ENCODE results near the gene RASL11B.
"Not testable (repeated sequence)": the region's sequence is repeated elsewhere in the genome, so short reads cannot be mapped to it uniquely, and the experiment has no call there.

Gene RASL11B

GRCh38 chr4:52861879-52862616 lies at the start of gene RASL11B:
Gene RASL11B (plus strand): TSS chr4:52862317. CDS start chr4:52862508, 191 bp downstream.
- DNase-seq (ENCODE audit: low read depth in 2 of 2, low spot score in 1 of 2) = peak; percentile 58 to 62

GRCh38 chr4:52813546-52813945 lies 48.6 kb upstream of the RASL11B start:
- DNase-seq (ENCODE audit: low read depth in 2 of 2, low spot score in 1 of 2) = no peak

- no peak for DNase-seq (ENCODE audit: low read depth in 2 of 2, low spot score in 1 of 2)
Observed at GRCh38 chr4:52822583-52822971, 39.5 kb upstream of the RASL11B start.

GRCh38 chr4:52822972-52823701 lies 39.0 kb upstream of the RASL11B start:
- DNase-seq (ENCODE audit: low read depth in 2 of 2, low spot score in 1 of 2) = no peak

GRCh38 chr4:52823702-52824092 lies 38.4 kb upstream of the RASL11B start:
- no peak for DNase-seq (ENCODE audit: low read depth in 2 of 2, low spot score in 1 of 2)

GRCh38 chr4:52824270-52824602 lies 37.9 kb upstream of the RASL11B start:
- DNase-seq (ENCODE audit: low read depth in 2 of 2, low spot score in 1 of 2) = no peak

GRCh38 chr4:52824603-52825459 lies 37.3 kb upstream of the RASL11B start:
- no peak for DNase-seq (ENCODE audit: low read depth in 2 of 2, low spot score in 1 of 2)

- DNase-seq (ENCODE audit: low read depth in 2 of 2, low spot score in 1 of 2) = no peak
Observed at GRCh38 chr4:52825460-52826090, 36.5 kb upstream of the RASL11B start.

GRCh38 chr4:52833941-52834525 lies 28.1 kb upstream of the RASL11B start:
- DNase-seq (ENCODE audit: low read depth in 2 of 2, low spot score in 1 of 2) = no peak

- DNase-seq (ENCODE audit: low read depth in 2 of 2, low spot score in 1 of 2) = not testable (repeated sequence)
Observed at GRCh38 chr4:52834641-52835456, 27.3 kb upstream of the RASL11B start.

GRCh38 chr4:52836120-52836519 lies 26.0 kb upstream of the RASL11B start:
- DNase-seq (ENCODE audit: low read depth in 2 of 2, low spot score in 1 of 2) = no peak

- DNase-seq (ENCODE audit: low read depth in 2 of 2, low spot score in 1 of 2) = no peak
Observed at GRCh38 chr4:52836678-52837077, 25.4 kb upstream of the RASL11B start.

GRCh38 chr4:52837716-52838558 lies 24.2 kb upstream of the RASL11B start:
- DNase-seq (ENCODE audit: low read depth in 2 of 2, low spot score in 1 of 2) = no peak

- DNase-seq (ENCODE audit: low read depth in 2 of 2, low spot score in 1 of 2) = no peak
Observed at GRCh38 chr4:52838729-52839586, 23.2 kb upstream of the RASL11B start.

- no peak for DNase-seq (ENCODE audit: low read depth in 2 of 2, low spot score in 1 of 2)
Observed at GRCh38 chr4:52840531-52841370, 21.4 kb upstream of the RASL11B start.

GRCh38 chr4:52841682-52842456 lies 20.2 kb upstream of the RASL11B start:
- DNase-seq (ENCODE audit: low read depth in 2 of 2, low spot score in 1 of 2) = no peak

- DNase-seq (ENCODE audit: low read depth in 2 of 2, low spot score in 1 of 2) = no peak
Observed at GRCh38 chr4:52842792-52843191, 19.3 kb upstream of the RASL11B start.

Measured in stimulated activated CD8-positive, alpha-beta memory T cell treated with anti-CD3 and anti-CD28 coated beads, Interleukin-4, amount 100 ng/mL, for 4 hours (primary cell).